ENCODE data around the gene ILDR2. TPM values are rescaled to one million over a fixed set of nuclear protein-coding genes. Genes with fewer than 3 reads are reported as not detected.

ILDR2 gene
- total RNA-seq, 2 donors from 2014 or later: 1.00 to 1.4 TPM

GRCh38 chr1:167013108-167013929 lies 38.0 kb upstream of the ILDR2 start:
- Histone ChIP-seq H3K9me3 (ENCODE audit: control insufficient read depth, low read length) (no peaks in the 10 kb centered on the region), H3K4me3 (ENCODE audit: low read length) (no peak overlapping the region), H3K4me1 (ENCODE audit: control insufficient read depth, insufficient read depth, low read length) (no peaks in the 10 kb centered on the region), H3K27ac (ENCODE audit: low read depth, low read length) (no peak overlapping the region), H3K36me3 (ENCODE audit: control insufficient read depth, insufficient read depth, low read length) (no peaks in the 10 kb centered on the region), H3K27me3 (ENCODE audit: control insufficient read depth, insufficient read depth, low read length, poor library complexity, severe bottlenecking) (no peaks in the 10 kb centered on the region), H3K9ac (ENCODE audit: extremely low read depth, low read length, poor library complexity, severe bottlenecking) (no peak overlapping the region)
- no peak for DNase-seq
- 77 to 85% methylated on average over 5 to 8 of the region's 8 CpGs for WGBS, 2 experiments (ENCODE audit: insufficient coverage in 1 of 2, insufficient read length in 1 of 2)
- TF ChIP-seq CTCF (conservative IDR thresholded peaks at IDR 0.05): no peak
- no peak overlapping the region for H3K4me3 Mint-ChIP-seq
- no peak overlapping the region for H3K27ac Mint-ChIP-seq
- no peaks in the 10 kb centered on the region for H3K9me3 Mint-ChIP-seq
- no peaks in the 10 kb centered on the region for H3K36me3 Mint-ChIP-seq (ENCODE audit: low read depth)
- no peaks in the 10 kb centered on the region for H3K4me1 Mint-ChIP-seq
- H3K27me3 Mint-ChIP-seq (ENCODE audit: insufficient read depth): peaks cover 1% of the 10 kb centered on the region

GRCh38 chr1:167012570-167012969 lies 37.2 kb upstream of the ILDR2 start:
- Mint-ChIP-seq H3K4me1 (no peaks in the 10 kb centered on the region), H3K27ac (no peak overlapping the region), H3K4me3 (no peak overlapping the region), H3K27me3 (ENCODE audit: insufficient read depth) (peaks cover 1% of the 10 kb centered on the region), H3K36me3 (ENCODE audit: low read depth) (no peaks in the 10 kb centered on the region), H3K9me3 (no peaks in the 10 kb centered on the region)
- H3K4me3 ChIP-seq (ENCODE audit: low read length): no peak overlapping the region
- H3K27ac ChIP-seq (ENCODE audit: low read depth, low read length): no peak overlapping the region
- TF ChIP-seq CTCF (conservative IDR thresholded peaks at IDR 0.05): no peak
- no peak overlapping the region for H3K9ac ChIP-seq (ENCODE audit: extremely low read depth, low read length, poor library complexity, severe bottlenecking)
- H3K4me1 ChIP-seq (ENCODE audit: control insufficient read depth, insufficient read depth, low read length): no peaks in the 10 kb centered on the region
- 82 to 89% methylated on average over 2 of the region's 2 CpGs for WGBS, 2 experiments (ENCODE audit: insufficient coverage in 1 of 2, insufficient read length in 1 of 2)
- H3K27me3 ChIP-seq (ENCODE audit: control insufficient read depth, insufficient read depth, low read length, poor library complexity, severe bottlenecking): no peaks in the 10 kb centered on the region
- DNase-seq: no peak
- H3K9me3 ChIP-seq (ENCODE audit: control insufficient read depth, low read length): no peaks in the 10 kb centered on the region
- H3K36me3 ChIP-seq (ENCODE audit: control insufficient read depth, insufficient read depth, low read length): no peaks in the 10 kb centered on the region

- H3K9me3 Mint-ChIP-seq: no peaks in the 10 kb centered on the region
- no peak overlapping the region for H3K27ac Mint-ChIP-seq
- Histone ChIP-seq H3K27ac (ENCODE audit: low read depth, low read length) (no peak overlapping the region), H3K36me3 (ENCODE audit: control insufficient read depth, insufficient read depth, low read length) (no peaks in the 10 kb centered on the region), H3K9ac (ENCODE audit: extremely low read depth, low read length, poor library complexity, severe bottlenecking) (no peak overlapping the region), H3K9me3 (ENCODE audit: control insufficient read depth, low read length) (no peaks in the 10 kb centered on the region), H3K27me3 (ENCODE audit: control insufficient read depth, insufficient read depth, low read length, poor library complexity, severe bottlenecking) (no peaks in the 10 kb centered on the region), H3K4me3 (ENCODE audit: low read length) (no peak overlapping the region), H3K4me1 (ENCODE audit: control insufficient read depth, insufficient read depth, low read length) (no peaks in the 10 kb centered on the region)
- H3K4me1 Mint-ChIP-seq: no peaks in the 10 kb centered on the region
- peaks cover 1% of the 10 kb centered on the region for H3K27me3 Mint-ChIP-seq (ENCODE audit: insufficient read depth)
- no peaks in the 10 kb centered on the region for H3K36me3 Mint-ChIP-seq (ENCODE audit: low read depth)
- no peak for TF ChIP-seq CTCF (conservative IDR thresholded peaks at IDR 0.05)
- no peak overlapping the region for H3K4me3 Mint-ChIP-seq
- no peak for DNase-seq
- WGBS, 2 experiments (ENCODE audit: insufficient coverage in 1 of 2, insufficient read length in 1 of 2): 83% methylated on average over 1 of the region's 1 CpG; no CpG with 5 or more reads in 1 of the 2 experiments
Observed at GRCh38 chr1:167011560-167012191, 36.3 kb upstream of the ILDR2 start.
